MM.1S (cell line): ENCODE results near the gene EHBP1.

ENCODE experiments used
- EZH2 ChIP-seq: fragments of 300-600 bp; sonication (generic); optimal IDR thresholded peaks from 2 replicates; pipeline ENCODE3; 2017; ENCODE audit warnings: low read depth, mild to moderate bottlenecking, antibody characterized with exemption, low read length, mixed read lengths
- EZH2phosphoT487 ChIP-seq: fragments of 300-600 bp; sonication (generic); IDR thresholded peaks from 2 replicates; pipeline ENCODE4 v1.6.1; 2018; ENCODE audit warnings: antibody characterized with exemption, low read length
- TF ChIP-seq, protein P1 (sequence below): fragments of 300-600 bp; sonication (generic); IDR thresholded peaks from 2 replicates; pipeline ENCODE4 v1.5.1; 2016; ENCODE audit warnings: antibody characterized with exemption, low read length, mixed read lengths

GRCh38 chr2:62760555-62760954, 55.0 kb downstream of the EHBP1 start:
- TF ChIP-seq EZH2 (no peak), EZH2phosphoT487 (no peak)
- TF ChIP-seq, protein P1, sequence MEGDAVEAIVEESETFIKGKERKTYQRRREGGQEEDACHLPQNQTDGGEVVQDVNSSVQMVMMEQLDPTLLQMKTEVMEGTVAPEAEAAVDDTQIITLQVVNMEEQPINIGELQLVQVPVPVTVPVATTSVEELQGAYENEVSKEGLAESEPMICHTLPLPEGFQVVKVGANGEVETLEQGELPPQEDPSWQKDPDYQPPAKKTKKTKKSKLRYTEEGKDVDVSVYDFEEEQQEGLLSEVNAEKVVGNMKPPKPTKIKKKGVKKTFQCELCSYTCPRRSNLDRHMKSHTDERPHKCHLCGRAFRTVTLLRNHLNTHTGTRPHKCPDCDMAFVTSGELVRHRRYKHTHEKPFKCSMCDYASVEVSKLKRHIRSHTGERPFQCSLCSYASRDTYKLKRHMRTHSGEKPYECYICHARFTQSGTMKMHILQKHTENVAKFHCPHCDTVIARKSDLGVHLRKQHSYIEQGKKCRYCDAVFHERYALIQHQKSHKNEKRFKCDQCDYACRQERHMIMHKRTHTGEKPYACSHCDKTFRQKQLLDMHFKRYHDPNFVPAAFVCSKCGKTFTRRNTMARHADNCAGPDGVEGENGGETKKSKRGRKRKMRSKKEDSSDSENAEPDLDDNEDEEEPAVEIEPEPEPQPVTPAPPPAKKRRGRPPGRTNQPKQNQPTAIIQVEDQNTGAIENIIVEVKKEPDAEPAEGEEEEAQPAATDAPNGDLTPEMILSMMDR = no peak
